OCI-LY3 (cell line): ENCODE data around the gene CAMK2D.

Experiments
- CTCF ChIP-seq: fragments of 200-600, 300-600 bp; sonication (generic); IDR thresholded peaks from 2 replicates; pipeline ENCODE4 v1.5.1; 2014; ENCODE audit warnings: antibody characterized with exemption, low read length, low read depth
- EZH2phosphoT487 ChIP-seq: fragments of 200-600 bp; shearing (Covaris generic); IDR thresholded peaks from 2 replicates; pipeline ENCODE4 v1.6.1; 2018; ENCODE audit warnings: antibody characterized with exemption, mixed run types, low read depth

DNA sequence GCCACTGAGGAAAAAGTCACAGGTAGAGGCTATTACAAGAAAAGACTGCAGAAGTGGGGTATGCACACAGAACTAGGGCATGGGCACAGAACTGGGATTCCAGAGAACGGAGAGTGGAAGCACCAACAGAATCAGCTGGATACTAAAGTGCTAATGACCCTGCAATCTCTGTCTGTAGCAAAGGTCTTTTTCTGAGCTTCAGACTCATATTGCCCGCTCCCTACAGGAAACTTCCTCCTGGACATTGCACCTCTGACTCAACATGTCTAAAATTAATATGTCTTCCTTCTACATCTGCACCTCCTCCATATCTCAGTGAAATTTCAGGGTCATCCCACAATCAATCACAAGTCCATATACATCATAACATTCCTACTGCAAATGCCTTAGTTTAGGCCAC lies 5.3 kb upstream of the CAMK2D start:
- no peak for TF ChIP-seq CTCF
- no peak for TF ChIP-seq EZH2phosphoT487
